K562 (cell line): ENCODE data around the gene APC. TPM values are rescaled to one million over a fixed set of nuclear protein-coding genes. Genes with fewer than 3 reads are reported as not detected.

Source experiments
- ATAC-seq: fragments of 200-7000 bp; cut with Tn5 transposase; 3 replicates; pipeline ENCODE4 v1.9.1; 2020; ENCODE audit warnings: moderate library complexity
- BruUV-seq: library from RNA; stranded (reverse); fragments of 400-500 nt; replicated peaks from 2 replicates; lab custom pipeline; 2021; lab: Mats Ljungman, UMichigan
- CTCF ChIA-PET: fragments of 300-600 bp; formaldehyde crosslinking; extraction: SDS; loops from one replicate; lab custom pipeline; 2021; ENCODE audit warnings: low intra/inter-chr PET ratio; lab: Yijun Ruan, JAX
- POLR2A ChIA-PET: fragments of 300-600, 350-650 bp; sonication (Branson Sonifier 250); formaldehyde crosslinking; extraction: SDS; loops from one replicate; lab custom pipeline; 2021; ENCODE audit warnings: antibody characterized with exemption, inconsistent platforms; lab: Yijun Ruan, JAX
- DNase-seq, 4 experiments: peaks; one replicate each; pipeline versions ENCODE4 v3.0.0 to v3.0.0-alpha.2; 2011 to 2018; ENCODE audit warnings: low spot score in 3 of 4, mixed read lengths in 3 of 4; ENCODE audit errors: extremely low read depth in 1 of 4
- FAIRE-seq: peaks from 2 replicates; lab custom pipeline; 2011; peaks lifted over from hg19 to GRCh38; lab: Jason Lieb, UNC
- H2AFZ ChIP-seq: 2 replicates; pipeline ENCODE4 v1.6.0; 2011; ENCODE audit warnings: low read depth, low read length, control low read depth, inconsistent platforms
- H3K27ac ChIP-seq: fragments of 200-600 bp; 3 replicates; pipeline ENCODE4 v1.8.0; 2011; ENCODE audit warnings: low read depth, mild to moderate bottlenecking, control low read depth, inconsistent platforms, low read length, moderate library complexity, mixed read lengths; ENCODE audit errors: extremely low read depth
- H3K27me3 ChIP-seq, 2 experiments: fragments of 300-600 bp in 1 of 2; 2 replicates in 1 of 2; 3 replicates in 1 of 2; pipeline versions ENCODE4 v1.6.0 to v1.8.0; 2011; ENCODE audit warnings: inconsistent platforms in 2 of 2, low read length in 2 of 2, mild to moderate bottlenecking in 1 of 2, mixed read lengths in 1 of 2, moderate library complexity in 1 of 2; ENCODE audit not compliant: control insufficient read depth in 2 of 2, insufficient read depth in 2 of 2
- H3K36me3 ChIP-seq: fragments of 300-600 bp; 3 replicates; pipeline ENCODE4 v1.8.0; 2011; ENCODE audit warnings: mild to moderate bottlenecking, low read length, inconsistent platforms; ENCODE audit not compliant: control insufficient read depth, insufficient read depth
- H3K4me1 ChIP-seq, 2 experiments: fragments of 200-600 bp in 1 of 2; replicated peaks in 1 of 2; 2 replicates in 1 of 2; 3 replicates in 1 of 2; pipeline versions ENCODE4 v1.5.1 to v1.8.0; 2011; ENCODE audit warnings: inconsistent platforms in 2 of 2, low read length in 2 of 2, mild to moderate bottlenecking in 1 of 2, mixed read lengths in 1 of 2, moderate library complexity in 1 of 2; ENCODE audit not compliant: control insufficient read depth in 2 of 2, insufficient read depth in 2 of 2
- H3K4me2 ChIP-seq: 2 replicates; pipeline ENCODE4 v1.6.1; 2011; ENCODE audit warnings: low read length, control low read depth, inconsistent platforms, mixed read lengths; ENCODE audit not compliant: insufficient read depth
- H3K4me3 ChIP-seq: fragments of 200-600 bp; sonication (generic), shearing (Covaris generic); 2 replicates; pipeline ENCODE4 v1.5.1; 2016; ENCODE audit warnings: control low read depth, inconsistent platforms
- H3K79me2 ChIP-seq: fragments of 200-600 bp; 3 replicates; pipeline ENCODE4 v1.8.0; 2011; ENCODE audit warnings: low read length, inconsistent platforms; ENCODE audit not compliant: control insufficient read depth, insufficient read depth
- H3K9ac ChIP-seq, 2 experiments: 2 replicates each; pipeline versions ENCODE4 v1.6.0 to v1.6.1; 2011; ENCODE audit warnings: low read depth in 2 of 2, low read length in 2 of 2, control low read depth in 1 of 2, inconsistent platforms in 1 of 2, mild to moderate bottlenecking in 1 of 2, mixed read lengths in 1 of 2; ENCODE audit not compliant: insufficient read depth in 1 of 2
- H3K9me1 ChIP-seq: one replicate; pipeline ENCODE4 v1.6.0; 2011; ENCODE audit warnings: inconsistent platforms, mild to moderate bottlenecking, low read length, moderate library complexity; ENCODE audit not compliant: control insufficient read depth, insufficient read depth
- H3K9me3 ChIP-seq: replicated peaks from 2 replicates; pipeline ENCODE4 v1.5.1; 2011; ENCODE audit warnings: low read depth, low read length, inconsistent platforms; ENCODE audit not compliant: control insufficient read depth, insufficient read depth
- H4K20me1 ChIP-seq: replicated peaks from 2 replicates; pipeline ENCODE4 v1.6.1; 2011; ENCODE audit warnings: low read length, inconsistent platforms, mixed read lengths; ENCODE audit not compliant: control insufficient read depth, insufficient read depth
- ATF7 ChIP-seq: fragments of 450-650 bp; IDR thresholded peaks from 2 replicates; pipeline ENCODE4 v1.7.1; 2014; ENCODE audit warnings: mild to moderate bottlenecking, moderate library complexity
- BCOR ChIP-seq: fragments of 450-650 bp; IDR thresholded peaks from 2 replicates; pipeline ENCODE4 v1.6.1; 2016
- BRD9 ChIP-seq: fragments of 450-650 bp; IDR thresholded peaks from 2 replicates; pipeline ENCODE4 v1.6.1; 2018; ENCODE audit warnings: low read depth; ENCODE audit not compliant: partially characterized antibody
- CC2D1A ChIP-seq: fragments of 450-650 bp; IDR thresholded peaks from 2 replicates; pipeline ENCODE4 v1.6.1; 2017; ENCODE audit warnings: mild to moderate bottlenecking
- ELF2 ChIP-seq: fragments of 250-450 bp; sonication (Bioruptor Pico); IDR thresholded peaks from 2 replicates; pipeline ENCODE4 v1.5.0; 2021; ENCODE audit warnings: mild to moderate bottlenecking
- JUNB ChIP-seq: fragments of 450-650 bp; formaldehyde crosslinking; conservative IDR thresholded peaks from 2 replicates; pipeline ENCODE4 v1.4.0; 2020; ENCODE audit warnings: mild to moderate bottlenecking
- KLF13 ChIP-seq: fragments of 450-650 bp; IDR thresholded peaks from 2 replicates; pipeline ENCODE4 v1.6.1; 2016; ENCODE audit warnings: missing genetic modification characterization, low read depth, mild to moderate bottlenecking, missing compliant biosample characterization, moderate library complexity, borderline replicate concordance
- POLR2H ChIP-seq: IDR thresholded peaks from 2 replicates; pipeline ENCODE4 v1.6.1; 2016; ENCODE audit warnings: missing genetic modification characterization, low read depth, mild to moderate bottlenecking, control low read depth, missing compliant biosample characterization, moderate library complexity
- PRMT5 ChIP-seq: sonication (generic); formaldehyde crosslinking; IDR thresholded peaks from 2 replicates; pipeline ENCODE4 v1.5.0; 2020; ENCODE audit warnings: missing genetic modification reagents
- RAD21 ChIP-seq, 2 experiments: fragments of 250-450 bp in 1 of 2; fragments of 450-650 bp in 1 of 2; sonication (Bioruptor Pico) in 1 of 2; formaldehyde crosslinking in 1 of 2; IDR thresholded peaks in 1 of 2; conservative IDR thresholded peaks in 1 of 2; 2 replicates each; pipeline versions ENCODE4 v1.4.0 to v1.8.0; 2020 to 2022; ENCODE audit warnings: mild to moderate bottlenecking in 2 of 2, moderate library complexity in 1 of 2
- RCOR1 ChIP-seq, 2 experiments: IDR thresholded peaks; 2 replicates each; pipeline ENCODE4 v1.6.1; 2012; ENCODE audit warnings: low read depth in 2 of 2, low read length in 2 of 2, borderline replicate concordance in 1 of 2, improper control_type of control experiment in 1 of 2
- RFX1 ChIP-seq: fragments of 450-650 bp; IDR thresholded peaks from 2 replicates; pipeline ENCODE4 v1.6.1; 2016; ENCODE audit warnings: mild to moderate bottlenecking, moderate library complexity
- SMC3 ChIP-seq: conservative IDR thresholded peaks from 2 replicates; pipeline ENCODE4 v1.6.1; 2011; ENCODE audit warnings: low read depth, low read length, improper control_type of control experiment; ENCODE audit not compliant: insufficient read depth
- TRIM28 ChIP-seq: fragments of 450-650 bp; IDR thresholded peaks from 2 replicates; pipeline ENCODE4 v1.6.1; 2017
- WHSC1 ChIP-seq: IDR thresholded peaks from one replicate; pipeline ENCODE4 v1.6.1; 2012; ENCODE audit warnings: low read length, control low read depth, inconsistent platforms
- YY1 ChIP-seq, 3 experiments: IDR thresholded peaks; 2 replicates each; pipeline ENCODE4 v1.6.1; 2011; ENCODE audit warnings: low read length in 2 of 3, mild to moderate bottlenecking in 2 of 3, moderate library complexity in 2 of 3, borderline replicate concordance in 1 of 3, control low read depth in 1 of 3, low read depth in 1 of 3; ENCODE audit not compliant: insufficient read depth in 3 of 3, insufficient replicate concordance in 2 of 3, control insufficient read depth in 1 of 3, insufficient read length in 1 of 3; ENCODE audit errors: extremely low read depth in 1 of 3
- WGBS: fragments of 100-300 bp; shearing (Covaris generic); methylation state at CpG from one replicate; pipeline ENCODE4 v1.1.6; 2016; ENCODE audit warnings: low coverage, mixed read lengths; ENCODE audit not compliant: insufficient coverage; ENCODE audit errors: missing lambda C conversion rate; 5-methylcytosine and 5-hydroxymethylcytosine counted together
- in situ Hi-C: fragments of 300-500 bp; cut with MboI; formaldehyde crosslinking; loops from 4 replicates; pipeline ENCODE4 v1.15.0; 2018; ENCODE audit warnings: inconsistent platforms, mixed read lengths
- intact Hi-C: fragments of 100-400 bp; cut with micrococcal nuclease; formaldehyde crosslinking; loops from 2 replicates; pipeline ENCODE4 v1.14.2; 2022
- polyA plus RNA-seq, 8 experiments: library from polyadenylated mRNA; depleted of rRNA in 4 of 8; stranded (reverse) in 5 of 8; unstranded in 3 of 8; fragments of >200 nt; fragmentation: Nextera tagmentation in 2 of 8; fragmentation: Illumina TruSeq in 1 of 8; extraction: Ambion mirVana in 2 of 8; extraction: Trizol in 1 of 8; gene quantifications; 2 replicates each; pipeline versions ENCODE4 v1.2.1 to v1.2.3, GENCODE V29; 2011 to 2014; ENCODE audit warnings: inconsistent platforms in 1 of 8, missing spikeins in 1 of 8
- total RNA-seq, 7 experiments: library from RNA; depleted of rRNA in 6 of 7; stranded (reverse); fragments of >200 nt in 6 of 7; fragmentation: Illumina TruSeq in 2 of 7; extraction: Trizol in 2 of 7; gene quantifications; 2 replicates each; pipeline versions ENCODE4 v1.2.1 to v1.2.3, GENCODE V29; 2011 to 2021; ENCODE audit warnings: low replicate concordance in 1 of 7
- TF ChIP-seq, protein P1 (sequence below): fragments of 450-650 bp; formaldehyde crosslinking; IDR thresholded peaks from 2 replicates; pipeline ENCODE4 v1.4.0; 2020; ENCODE audit warnings: mild to moderate bottlenecking, moderate library complexity
- TF ChIP-seq, protein P2 (sequence below): sonication (generic); formaldehyde crosslinking; IDR thresholded peaks from 2 replicates; pipeline ENCODE4 v1.8.1; 2022; ENCODE audit warnings: missing genetic modification reagents
- TF ChIP-seq, protein P3 (sequence below): fragments of 450-650 bp; formaldehyde crosslinking; IDR thresholded peaks from 2 replicates; pipeline ENCODE4 v1.4.0; 2020; ENCODE audit warnings: mild to moderate bottlenecking, mixed read lengths

APC gene
- total and polyA plus RNA-seq, 9 of the 15 experiments (the other 6 are each of a cell fraction or from before 2014, with no cell fraction given), result 5.7 to 29.5 (median 15.4) TPM

DNA sequence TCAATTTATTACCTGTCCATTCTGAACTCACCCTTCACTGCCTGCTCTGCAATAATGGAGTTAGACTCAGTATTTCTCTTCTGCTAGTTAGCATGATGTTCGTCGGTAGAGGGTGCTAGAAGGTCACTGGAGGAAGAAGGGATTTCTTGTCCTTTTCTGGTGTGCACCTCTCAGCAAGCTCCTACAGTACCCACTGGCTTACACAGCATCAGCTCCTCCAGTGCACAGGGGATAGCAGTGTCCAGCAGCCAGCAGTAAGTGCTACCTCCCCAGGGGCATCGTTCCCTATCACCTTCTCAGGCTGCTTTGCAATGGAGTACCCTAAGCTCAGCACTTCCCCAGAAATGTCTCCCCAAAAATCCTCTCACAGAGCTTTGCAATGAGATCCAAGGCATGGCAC is 45.9 kb upstream of the APC start:
- H3K36me3 ChIP-seq, result no peaks in the 10 kb centered on the region; the same call in 2 of the 3 replicates
- POLR2A ChIA-PET, result interaction anchor here (0.9 to 2.6 kb wide), 2 partner anchors 16 to 66 kb away, joined by 4 to 11 read pairs; no protein-coding TSS in a partner anchor
- intact Hi-C loops, result loop anchor here (1.0 to 10.0 kb wide), 7 partner anchors 66 to 913 kb away; partner anchors contain the start of genes DCP2, REEP5 and SRP19
- peak; percentile 84 for FAIRE-seq
- no peak overlapping the region for H3K27ac ChIP-seq
- WGBS, result 12% methylated on average over 3 of the region's 3 CpGs
- CTCF ChIA-PET, result interaction anchor here (3.8 kb wide), 1 partner anchor 65 kb away, joined by 20 read pairs; no protein-coding TSS in a partner anchor
- peak; percentile 86 for ATAC-seq
- H3K4me1 ChIP-seq, result peaks cover 0 to 33% of the 10 kb centered on the region in 2 experiments; a peak in 3 of 5 replicates
- H4K20me1 ChIP-seq, result no peaks in the 10 kb centered on the region
- no TSS peak for BruUV-seq
- in situ Hi-C loops, result no loop called here
- peak; percentile 44 to 82 (median 56) for DNase-seq
- H3K9ac ChIP-seq, result no peak overlapping the region
- no peaks in the 10 kb centered on the region for H3K9me3 ChIP-seq
- no peak overlapping the region for H3K4me2 ChIP-seq
- H3K27me3 ChIP-seq, result no peaks in the 10 kb centered on the region
- no peaks in the 10 kb centered on the region for H3K9me1 ChIP-seq
- H3K79me2 ChIP-seq, result no peaks in the 10 kb centered on the region
- H2AFZ ChIP-seq, result no peak overlapping the region
- no peak overlapping the region for H3K4me3 ChIP-seq
- TF ChIP-seq CC2D1A, result 0 out of 2 replicates have a peak, but pooled peaks have one; percentile 37
- no peak for TF ChIP-seq ELF2 (CRISPR knock-in tag)
- TF ChIP-seq JUNB (CRISPR knock-in tag), result no peak
- peak; percentile 63 for TF ChIP-seq TRIM28
- TF ChIP-seq RAD21 (CRISPR knock-in tag; conservative IDR thresholded peaks at IDR 0.05 in 1 of 2, IDR thresholded peaks at IDR 0.05 in 1 of 2), result peak; percentile 58 to 91
- TF ChIP-seq ATF7, result no peak
- TF ChIP-seq, protein P1, sequence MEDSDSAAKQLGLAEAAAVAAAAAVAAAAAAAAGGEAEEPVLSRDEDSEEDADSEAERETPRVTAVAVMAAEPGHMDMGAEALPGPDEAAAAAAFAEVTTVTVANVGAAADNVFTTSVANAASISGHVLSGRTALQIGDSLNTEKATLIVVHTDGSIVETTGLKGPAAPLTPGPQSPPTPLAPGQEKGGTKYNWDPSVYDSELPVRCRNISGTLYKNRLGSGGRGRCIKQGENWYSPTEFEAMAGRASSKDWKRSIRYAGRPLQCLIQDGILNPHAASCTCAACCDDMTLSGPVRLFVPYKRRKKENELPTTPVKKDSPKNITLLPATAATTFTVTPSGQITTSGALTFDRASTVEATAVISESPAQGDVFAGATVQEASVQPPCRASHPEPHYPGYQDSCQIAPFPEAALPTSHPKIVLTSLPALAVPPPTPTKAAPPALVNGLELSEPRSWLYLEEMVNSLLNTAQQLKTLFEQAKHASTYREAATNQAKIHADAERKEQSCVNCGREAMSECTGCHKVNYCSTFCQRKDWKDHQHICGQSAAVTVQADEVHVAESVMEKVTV (CRISPR knock-in tag), result 0 out of 2 replicates have a peak, but pooled peaks have one; percentile 33
- peak in 1 of 3 experiments; percentile 31 for TF ChIP-seq YY1 (IDR thresholded peaks at IDR 0.05; ENCODE audit: borderline replicate concordance in 1 of 3, control insufficient read depth in 1 of 3, extremely low read depth in 1 of 3, insufficient read depth in 3 of 3, insufficient read length in 1 of 3, insufficient replicate concordance in 2 of 3, low read depth in 1 of 3, low read length in 2 of 3)
- TF ChIP-seq, protein P2, sequence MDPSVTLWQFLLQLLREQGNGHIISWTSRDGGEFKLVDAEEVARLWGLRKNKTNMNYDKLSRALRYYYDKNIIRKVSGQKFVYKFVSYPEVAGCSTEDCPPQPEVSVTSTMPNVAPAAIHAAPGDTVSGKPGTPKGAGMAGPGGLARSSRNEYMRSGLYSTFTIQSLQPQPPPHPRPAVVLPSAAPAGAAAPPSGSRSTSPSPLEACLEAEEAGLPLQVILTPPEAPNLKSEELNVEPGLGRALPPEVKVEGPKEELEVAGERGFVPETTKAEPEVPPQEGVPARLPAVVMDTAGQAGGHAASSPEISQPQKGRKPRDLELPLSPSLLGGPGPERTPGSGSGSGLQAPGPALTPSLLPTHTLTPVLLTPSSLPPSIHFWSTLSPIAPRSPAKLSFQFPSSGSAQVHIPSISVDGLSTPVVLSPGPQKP, result no peak
- TF ChIP-seq SMC3, result peak; percentile 68
- TF ChIP-seq BCOR, result no peak
- TF ChIP-seq PRMT5 (CRISPR knock-in tag), result no peak
- TF ChIP-seq RFX1, result no peak
- no peak for TF ChIP-seq WHSC1
- no peak for TF ChIP-seq KLF13 (tag)
- peak in 1 of 2 experiments; percentile 25; a peak in 1 of 4 replicates for TF ChIP-seq RCOR1 (IDR thresholded peaks at IDR 0.05; ENCODE audit: borderline replicate concordance in 1 of 2, low read depth in 2 of 2, low read length in 2 of 2)
- TF ChIP-seq BRD9, result no peak
- no peak for TF ChIP-seq POLR2H (tag)
- TF ChIP-seq, protein P3, sequence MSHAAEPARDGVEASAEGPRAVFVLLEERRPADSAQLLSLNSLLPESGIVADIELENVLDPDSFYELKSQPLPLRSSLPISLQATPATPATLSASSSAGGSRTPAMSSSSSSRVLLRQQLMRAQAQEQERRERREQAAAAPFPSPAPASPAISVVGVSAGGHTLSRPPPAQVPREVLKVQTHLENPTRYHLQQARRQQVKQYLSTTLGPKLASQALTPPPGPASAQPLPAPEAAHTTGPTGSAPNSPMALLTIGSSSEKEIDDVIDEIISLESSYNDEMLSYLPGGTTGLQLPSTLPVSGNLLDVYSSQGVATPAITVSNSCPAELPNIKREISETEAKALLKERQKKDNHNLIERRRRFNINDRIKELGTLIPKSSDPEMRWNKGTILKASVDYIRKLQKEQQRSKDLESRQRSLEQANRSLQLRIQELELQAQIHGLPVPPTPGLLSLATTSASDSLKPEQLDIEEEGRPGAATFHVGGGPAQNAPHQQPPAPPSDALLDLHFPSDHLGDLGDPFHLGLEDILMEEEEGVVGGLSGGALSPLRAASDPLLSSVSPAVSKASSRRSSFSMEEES (CRISPR knock-in tag), result no peak
